Stimulated activated CD4-positive, alpha-beta T cell treated with anti-CD3 and anti-CD28 coated beads, Interleukin-15, amount 100 ng/mL, for 24 hours (primary cell): Measurements from ENCODE around the gene ZDHHC14.
A peak's percentile ranks its signal among the peaks of the same experiment; 100 is the strongest.
"Not testable (repeated sequence)": the region's sequence is repeated elsewhere in the genome, so short reads cannot be mapped to it uniquely, and the experiment has no call there.

Experiments used
- DNase-seq: peaks from one replicate; pipeline ENCODE4 v3.0.0-alpha.2; 2020

Gene ZDHHC14

GRCh38 chr6:157408427-157408826 lies 27.4 kb downstream of the ZDHHC14 start:
- DNase-seq: not testable (repeated sequence)

GRCh38 chr6:157410045-157410444 lies 29.1 kb downstream of the ZDHHC14 start:
- no peak for DNase-seq

GRCh38 chr6:157411368-157411767 lies 30.4 kb downstream of the ZDHHC14 start:
- DNase-seq: no peak

GRCh38 chr6:157412791-157413190 lies 31.8 kb downstream of the ZDHHC14 start:
- DNase-seq: no peak

GRCh38 chr6:157420497-157420896 lies 39.5 kb downstream of the ZDHHC14 start:
- DNase-seq: no peak

- no peak for DNase-seq
Measured at GRCh38 chr6:157424491-157425020, 43.6 kb downstream of the ZDHHC14 start.

GRCh38 chr6:157427969-157428368 lies 47.0 kb downstream of the ZDHHC14 start:
- peak; percentile 22 for DNase-seq

GRCh38 chr6:157428427-157429202 lies 47.6 kb downstream of the ZDHHC14 start:
- DNase-seq: peak; percentile 89

- DNase-seq: no peak
Measured at GRCh38 chr6:157429248-157429647, 48.3 kb downstream of the ZDHHC14 start.

GRCh38 chr6:157430834-157431233 lies 49.8 kb downstream of the ZDHHC14 start:
- no peak for DNase-seq

GRCh38 chr6:157432231-157432891 lies 51.4 kb downstream of the ZDHHC14 start:
- DNase-seq: no peak

GRCh38 chr6:157432892-157433265 lies 51.9 kb downstream of the ZDHHC14 start:
- DNase-seq: no peak

- DNase-seq: no peak
Measured at GRCh38 chr6:157433678-157434081, 52.7 kb downstream of the ZDHHC14 start.

GRCh38 chr6:157434349-157435033 lies 53.5 kb downstream of the ZDHHC14 start:
- DNase-seq: no peak

GRCh38 chr6:157436219-157436943 lies 55.4 kb downstream of the ZDHHC14 start:
- DNase-seq: no peak

- no peak for DNase-seq
Measured at GRCh38 chr6:157436944-157437336, 56.0 kb downstream of the ZDHHC14 start.

GRCh38 chr6:157438611-157439111 lies 57.7 kb downstream of the ZDHHC14 start:
- no peak for DNase-seq

GRCh38 chr6:157440171-157440570 lies 59.2 kb downstream of the ZDHHC14 start:
- DNase-seq: no peak

GRCh38 chr6:157442291-157442690 lies 61.3 kb downstream of the ZDHHC14 start:
- DNase-seq: no peak

GRCh38 chr6:157443066-157443800 lies 62.2 kb downstream of the ZDHHC14 start:
- DNase-seq: peak; percentile 17

GRCh38 chr6:157445277-157446009 lies 64.5 kb downstream of the ZDHHC14 start:
- DNase-seq: no peak
